Progenitor cell of endocrine pancreas (in vitro differentiated cells): Measurements from ENCODE around the gene SFXN5. TPM values are rescaled to one million over a fixed set of nuclear protein-coding genes. Genes with fewer than 3 reads are reported as not detected.

Experiments
- DNase-seq: peaks from one replicate; pipeline ENCODE4 v3.0.0; 2021; ENCODE audit warnings: low spot score; ENCODE audit not compliant: unreplicated experiment
- H3K27ac Mint-ChIP-seq: 2 replicates; pipeline ENCODE4 v1.8.0; 2021; ENCODE audit warnings: mild to moderate bottlenecking, moderate library complexity, mixed read lengths
- H3K27me3 Mint-ChIP-seq: 2 replicates; pipeline ENCODE4 v1.8.0; 2021; ENCODE audit warnings: mixed read lengths
- H3K36me3 Mint-ChIP-seq: 2 replicates; pipeline ENCODE4 v1.8.0; 2022; ENCODE audit warnings: mixed read lengths; ENCODE audit not compliant: insufficient read depth
- H3K4me1 Mint-ChIP-seq: 2 replicates; pipeline ENCODE4 v1.8.0; 2021; ENCODE audit warnings: low read depth, mixed read lengths
- H3K4me3 Mint-ChIP-seq: 2 replicates; pipeline ENCODE4 v1.8.0; 2021; ENCODE audit warnings: low read depth, mild to moderate bottlenecking, moderate library complexity, mixed read lengths
- H3K9me3 Mint-ChIP-seq: 2 replicates; pipeline ENCODE4 v1.8.0; 2021; ENCODE audit warnings: low read depth, mixed read lengths
- CTCF ChIP-seq: fragments of 200-600 bp; sonication (generic); IDR thresholded peaks from one replicate; pipeline ENCODE4 v1.5.0; 2021; ENCODE audit warnings: antibody characterized with exemption, mild to moderate bottlenecking; ENCODE audit not compliant: unreplicated experiment
- total RNA-seq: library from RNA; stranded (reverse); gene quantifications from 2 replicates; pipeline ENCODE4 v1.2.1, GENCODE V29; 2021

The SFXN5 gene
- total RNA-seq, 1 donor from 2014 or later, result 33.1 TPM

- Mint-ChIP-seq H3K4me3 (no peak overlapping the region), H3K27ac (no peak overlapping the region), H3K27me3 (no peaks in the 10 kb centered on the region), H3K9me3 (no peaks in the 10 kb centered on the region), H3K36me3 (no peaks in the 10 kb centered on the region), H3K4me1 (peaks cover 5% of the 10 kb centered on the region)
- DNase-seq, result no peak
- TF ChIP-seq CTCF, result no peak
These were observed 11.3 kb upstream of the SFXN5 start for GRCh38 chr2:73082523-73083410.

DNA sequence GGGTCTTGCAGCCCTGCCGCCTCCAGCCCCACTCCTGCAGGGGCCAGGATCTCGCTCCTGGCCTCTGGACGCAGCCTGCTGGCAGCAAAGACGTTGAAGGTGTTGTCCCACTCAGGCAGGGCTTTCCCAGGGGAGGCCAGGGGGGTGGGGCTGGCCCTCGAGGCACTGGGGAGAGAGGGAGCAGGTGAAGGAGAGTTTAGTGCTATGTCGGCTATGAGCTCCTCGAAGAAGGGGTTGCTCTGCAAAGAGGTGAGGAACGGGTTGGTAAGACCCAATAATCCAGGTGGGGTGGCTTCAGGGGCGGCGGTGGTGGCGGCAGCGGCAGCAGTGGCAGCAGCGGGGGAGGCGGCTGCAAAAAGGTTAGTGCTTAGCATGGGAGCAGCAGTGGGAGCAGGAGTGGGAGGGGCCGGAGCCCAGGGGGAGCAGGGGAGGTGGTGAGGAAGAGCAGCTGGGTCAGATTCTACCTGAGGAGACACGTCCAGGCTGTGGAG lies 9.7 kb upstream of the SFXN5 start:
- Mint-ChIP-seq H3K27me3 (no peaks in the 10 kb centered on the region), H3K4me1 (peaks cover 5% of the 10 kb centered on the region), H3K36me3 (peaks cover 4% of the 10 kb centered on the region), H3K9me3 (no peaks in the 10 kb centered on the region), H3K27ac (no peak overlapping the region), H3K4me3 (no peak overlapping the region)
- no peak for TF ChIP-seq CTCF
- DNase-seq, result no peak

DNA sequence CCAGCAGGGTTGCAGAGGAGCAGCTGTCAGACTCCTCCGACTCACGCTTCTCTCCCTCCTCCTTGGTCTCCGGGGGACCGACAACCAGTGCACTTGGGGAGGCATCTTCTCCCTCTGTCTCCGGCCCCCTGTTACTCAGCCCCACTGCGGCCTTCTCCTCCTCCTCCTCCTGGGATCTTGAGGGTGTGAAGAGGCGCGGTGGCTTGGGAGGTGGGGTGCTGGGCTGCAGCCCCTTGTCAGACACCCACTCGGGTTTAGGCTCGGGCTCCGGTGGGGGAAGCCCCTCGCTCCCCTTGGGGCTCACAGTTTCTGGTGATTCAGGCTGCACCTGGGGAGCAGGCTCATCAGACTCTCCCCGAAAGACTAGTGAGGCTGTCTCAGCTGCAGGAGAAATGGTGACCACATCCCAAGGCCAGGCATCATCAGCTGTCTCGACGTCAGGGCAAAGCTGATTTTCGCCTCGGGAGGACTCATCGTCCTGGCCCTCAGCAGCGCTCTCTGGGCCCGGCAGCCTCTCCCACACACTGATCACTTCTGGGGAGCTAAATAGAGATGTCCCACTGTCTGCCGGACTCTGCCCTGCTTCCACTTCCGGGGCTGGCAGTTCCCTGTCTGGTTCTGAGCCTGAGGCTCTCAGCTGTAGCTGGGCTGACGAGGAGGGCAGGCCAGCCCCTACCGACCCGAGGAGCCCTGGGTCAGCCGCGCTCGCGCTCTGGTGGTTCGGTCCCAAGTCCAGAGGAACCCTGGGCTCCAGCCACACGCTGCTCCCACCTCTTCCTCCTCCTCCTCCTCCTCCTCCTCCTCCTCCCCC lies 9.0 kb upstream of the SFXN5 start:
- peaks cover 4% of the 10 kb centered on the region for H3K4me1 Mint-ChIP-seq
- no peak for DNase-seq

GRCh38 chr2:73079636-73080035 lies 8.1 kb upstream of the SFXN5 start:
- H3K27me3 Mint-ChIP-seq, result no peaks in the 10 kb centered on the region
- H3K9me3 Mint-ChIP-seq, result no peaks in the 10 kb centered on the region
- H3K27ac Mint-ChIP-seq, result no peak overlapping the region
- no peak for TF ChIP-seq CTCF
- DNase-seq, result no peak
- H3K4me3 Mint-ChIP-seq, result no peak overlapping the region
- no peaks in the 10 kb centered on the region for H3K4me1 Mint-ChIP-seq
- H3K36me3 Mint-ChIP-seq, result peaks cover 4% of the 10 kb centered on the region

More for the DNA sequence above, 9.0 kb upstream of the SFXN5 start:
- H3K36me3 Mint-ChIP-seq, result peaks cover 4% of the 10 kb centered on the region
- H3K9me3 Mint-ChIP-seq, result no peaks in the 10 kb centered on the region
- no peak overlapping the region for H3K4me3 Mint-ChIP-seq
- no peaks in the 10 kb centered on the region for H3K27me3 Mint-ChIP-seq
- no peak for TF ChIP-seq CTCF
- H3K27ac Mint-ChIP-seq, result no peak overlapping the region
